SU-DHL-6 (cell line): ENCODE results near the gene SYK.
"Not testable (repeated sequence)": the region's sequence is repeated elsewhere in the genome, so short reads cannot be mapped to it uniquely, and the experiment has no call there.

ENCODE experiments used
- H2AFZ ChIP-seq: fragments of 200-600 bp; sonication (generic); 2 replicates; pipeline ENCODE4 v1.6.1; 2014; ENCODE audit warnings: low read depth, mild to moderate bottlenecking, moderate library complexity, mixed read lengths, antibody characterized with exemption, low read length; ENCODE audit not compliant: severe bottlenecking
- H3F3A ChIP-seq: fragments of 200-600 bp; shearing (Covaris generic); 2 replicates; pipeline ENCODE4 v1.6.0; 2016; ENCODE audit warnings: antibody characterized with exemption, mild to moderate bottlenecking; ENCODE audit not compliant: insufficient read depth
- H3K27ac ChIP-seq: fragments of 200-600 bp; sonication (generic); 2 replicates; pipeline ENCODE4 v1.5.1; 2016; ENCODE audit warnings: low read depth, mild to moderate bottlenecking, low read length, moderate library complexity, mixed read lengths
- H3K27me3 ChIP-seq: fragments of 200-600 bp; sonication (generic), shearing (Covaris generic); 2 replicates; pipeline ENCODE4 v1.6.0; 2014; ENCODE audit warnings: mild to moderate bottlenecking, low read length
- H3K36me3 ChIP-seq: fragments of 200-600 bp; sonication (generic); 2 replicates; pipeline ENCODE4 v1.6.1; 2014; ENCODE audit warnings: mild to moderate bottlenecking, low read length, mixed read lengths
- H3K4me2 ChIP-seq: fragments of 300-600, 200-600 bp; shearing (Covaris generic), sonication (generic); 2 replicates; pipeline ENCODE4 v1.6.0; 2014; ENCODE audit warnings: low read length, low read depth, mild to moderate bottlenecking; ENCODE audit not compliant: poor library complexity, severe bottlenecking
- H3K4me3 ChIP-seq: fragments of 200-600 bp; sonication (generic); 2 replicates; pipeline ENCODE4 v1.5.1; 2014; ENCODE audit warnings: antibody characterized with exemption, low read length, mild to moderate bottlenecking, mixed read lengths; ENCODE audit not compliant: insufficient read depth, poor library complexity, severe bottlenecking
- H3K79me2 ChIP-seq: fragments of 200-600 bp; sonication (generic); 2 replicates; pipeline ENCODE4 v1.6.1; 2014; ENCODE audit warnings: mild to moderate bottlenecking, low read length, moderate library complexity; ENCODE audit not compliant: insufficient read depth
- H3K9ac ChIP-seq: fragments of 200-600 bp; sonication (generic); 2 replicates; pipeline ENCODE4 v1.7.0; 2014; ENCODE audit warnings: mild to moderate bottlenecking, low read length
- H3K9me2 ChIP-seq: fragments of 200-600 bp; sonication (generic); replicated peaks from 2 replicates; pipeline ENCODE4 v1.6.1; 2014; ENCODE audit warnings: low read length; ENCODE audit not compliant: insufficient read depth
- H3K9me3 ChIP-seq: fragments of 200-600 bp; sonication (generic); 2 replicates; pipeline ENCODE4 v1.6.1; 2014; ENCODE audit warnings: low read length, mixed read lengths; ENCODE audit not compliant: insufficient read depth
- H4K20me1 ChIP-seq: fragments of 200-600 bp; sonication (generic); 2 replicates; pipeline ENCODE4 v1.6.1; 2014; ENCODE audit warnings: low read depth, mild to moderate bottlenecking, antibody characterized with exemption, low read length, moderate library complexity, mixed read lengths
- EZH2phosphoT487 ChIP-seq: fragments of 200-600 bp; sonication (generic), shearing (Covaris generic); conservative IDR thresholded peaks from 2 replicates; pipeline ENCODE4 v1.6.1; 2018; ENCODE audit warnings: mild to moderate bottlenecking, antibody characterized with exemption, low read length, moderate library complexity, mixed read lengths
- TF ChIP-seq, protein P1 (sequence below): fragments of 200-600 bp; sonication (generic); IDR thresholded peaks from one replicate; pipeline ENCODE4 v1.5.1; 2017; ENCODE audit warnings: antibody characterized with exemption, mild to moderate bottlenecking, low read length, moderate library complexity; ENCODE audit not compliant: insufficient read depth, poor library complexity, severe bottlenecking

SYK gene

DNA sequence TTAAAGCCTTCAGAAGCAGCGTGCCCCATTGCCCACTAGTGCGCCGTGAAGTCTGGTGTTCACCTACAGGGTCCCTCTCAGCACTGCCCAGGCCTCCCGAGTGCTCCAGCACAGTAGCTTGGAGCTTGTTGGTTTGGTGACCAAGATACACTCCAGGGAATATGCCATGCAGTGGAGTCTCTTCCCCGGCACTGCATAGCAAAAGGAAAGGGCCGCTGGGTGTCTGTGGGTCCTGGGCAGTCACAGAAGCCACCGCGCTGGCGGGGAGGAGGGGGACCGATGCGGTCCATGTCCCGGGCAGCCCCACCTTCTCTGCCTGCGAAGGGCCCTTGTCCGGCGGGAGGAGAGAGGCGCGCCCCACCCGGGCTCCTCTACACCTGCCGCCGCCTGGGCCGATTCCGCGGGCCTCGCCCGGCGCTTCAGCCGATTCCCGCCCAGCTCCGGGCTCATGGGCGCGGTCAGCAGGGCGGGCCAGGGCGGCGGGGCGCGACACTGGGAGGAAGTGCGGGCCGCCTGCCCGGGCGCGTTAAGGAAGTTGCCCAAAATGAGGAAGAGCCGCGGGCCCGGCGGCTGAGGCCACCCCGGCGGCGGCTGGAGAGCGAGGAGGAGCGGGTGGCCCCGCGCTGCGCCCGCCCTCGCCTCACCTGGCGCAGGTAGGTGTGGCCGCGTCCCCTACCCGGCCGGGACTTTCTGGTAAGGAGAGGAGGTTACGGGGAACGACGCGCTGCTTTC is at the start of gene SYK:
TSS of gene SYK (plus strand) at position 579 of the 732 bp plus-strand sequence. CDS start 42,080 bp downstream, outside the sequence.
- Histone ChIP-seq H2AFZ (peak within 1 kb of the TSS; percentile 75), H3K9ac (peak within 1 kb of the TSS; percentile 90), H3F3A (peaks cover 41% of the 10 kb centered on the region), H3K9me2 (no peaks in the 10 kb centered on the region), H3K79me2 (peaks cover 38% of the 10 kb centered on the region), H3K27me3 (no peaks in the 10 kb centered on the region), H3K36me3 (no peaks in the 10 kb centered on the region), H3K4me2 (peak within 1 kb of the TSS; percentile 77), H3K27ac (peak within 1 kb of the TSS; percentile 91), H3K4me3 (peak within 1 kb of the TSS; percentile 90), H3K9me3 (no peaks in the 10 kb centered on the region), H4K20me1 (no peaks in the 10 kb centered on the region)
- TF ChIP-seq EZH2phosphoT487 = no peak
- TF ChIP-seq, protein P1, sequence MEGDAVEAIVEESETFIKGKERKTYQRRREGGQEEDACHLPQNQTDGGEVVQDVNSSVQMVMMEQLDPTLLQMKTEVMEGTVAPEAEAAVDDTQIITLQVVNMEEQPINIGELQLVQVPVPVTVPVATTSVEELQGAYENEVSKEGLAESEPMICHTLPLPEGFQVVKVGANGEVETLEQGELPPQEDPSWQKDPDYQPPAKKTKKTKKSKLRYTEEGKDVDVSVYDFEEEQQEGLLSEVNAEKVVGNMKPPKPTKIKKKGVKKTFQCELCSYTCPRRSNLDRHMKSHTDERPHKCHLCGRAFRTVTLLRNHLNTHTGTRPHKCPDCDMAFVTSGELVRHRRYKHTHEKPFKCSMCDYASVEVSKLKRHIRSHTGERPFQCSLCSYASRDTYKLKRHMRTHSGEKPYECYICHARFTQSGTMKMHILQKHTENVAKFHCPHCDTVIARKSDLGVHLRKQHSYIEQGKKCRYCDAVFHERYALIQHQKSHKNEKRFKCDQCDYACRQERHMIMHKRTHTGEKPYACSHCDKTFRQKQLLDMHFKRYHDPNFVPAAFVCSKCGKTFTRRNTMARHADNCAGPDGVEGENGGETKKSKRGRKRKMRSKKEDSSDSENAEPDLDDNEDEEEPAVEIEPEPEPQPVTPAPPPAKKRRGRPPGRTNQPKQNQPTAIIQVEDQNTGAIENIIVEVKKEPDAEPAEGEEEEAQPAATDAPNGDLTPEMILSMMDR = no peak

DNA sequence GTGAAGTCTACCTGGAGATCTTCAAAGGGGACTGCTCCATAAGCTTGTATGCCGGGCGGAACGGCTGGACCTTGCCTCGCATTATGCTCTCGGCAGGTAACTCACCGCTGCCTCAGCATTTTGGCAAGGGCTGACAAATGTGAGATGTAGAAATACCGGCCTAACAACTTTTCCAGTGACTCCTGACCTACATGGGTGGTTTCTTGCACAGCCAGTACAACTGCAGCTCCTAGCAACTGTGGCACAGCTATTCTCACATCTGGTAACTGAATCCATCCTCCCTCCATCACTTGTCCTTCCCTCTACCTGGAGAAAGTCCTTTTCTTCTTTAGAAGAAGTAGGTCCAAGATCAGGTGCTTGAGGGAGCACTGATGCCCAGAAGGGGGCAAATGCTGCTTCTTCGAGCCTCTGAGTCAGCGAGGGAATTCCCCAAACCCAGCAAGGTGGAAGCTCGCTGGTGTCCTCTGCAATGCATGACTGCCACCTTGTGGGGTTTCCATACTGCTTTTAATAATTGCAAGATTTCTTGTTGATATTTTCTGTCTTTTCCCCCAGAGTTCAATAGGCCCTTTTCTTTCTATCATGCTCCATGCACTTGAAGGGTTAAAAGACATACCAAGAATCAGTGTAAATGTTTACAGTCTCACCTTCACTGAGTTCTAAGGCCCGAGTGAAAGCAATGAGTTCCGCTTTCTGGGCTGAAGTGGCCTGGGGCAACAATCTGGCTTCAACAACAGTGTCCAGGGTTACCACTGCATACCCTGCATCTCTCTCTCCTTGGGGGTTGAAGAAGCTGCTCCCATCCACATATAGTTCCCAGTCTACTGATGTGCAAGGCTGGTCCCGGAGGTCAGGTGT is 45.9 kb upstream of the SYK start:
- H2AFZ ChIP-seq = not testable (repeated sequence)

DNA sequence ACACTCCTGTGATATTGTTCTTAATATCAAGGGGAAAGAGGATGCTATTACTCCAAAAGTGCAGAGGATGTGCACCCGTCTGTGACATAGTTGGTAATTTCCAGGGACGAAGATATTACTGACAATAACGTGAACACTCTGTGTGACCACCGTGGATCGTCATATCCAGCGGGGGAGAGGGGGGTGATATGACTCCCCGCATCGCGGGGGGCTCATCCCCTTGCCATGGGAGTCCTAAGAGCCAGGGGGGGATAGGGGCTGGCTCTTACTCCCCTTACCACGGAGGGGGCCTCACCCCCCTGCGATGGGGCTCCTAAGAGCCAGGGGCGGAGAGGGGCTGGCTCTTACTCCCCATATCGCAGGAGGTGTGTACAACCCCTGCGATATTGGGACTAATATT is 41.0 kb upstream of the SYK start:
- not testable (repeated sequence) for H3K9me2 ChIP-seq, H4K20me1 ChIP-seq, H3K9me3 ChIP-seq, H3K36me3 ChIP-seq, H3K4me3 ChIP-seq, H3K4me2 ChIP-seq, H3K27me3 ChIP-seq, H2AFZ ChIP-seq, H3F3A ChIP-seq, H3K9ac ChIP-seq, H3K27ac ChIP-seq, H3K79me2 ChIP-seq

More for the DNA sequence above, 45.9 kb upstream of the SYK start:
- H4K20me1 ChIP-seq, H3K9me3 ChIP-seq, H3K9me2 ChIP-seq, H3K9ac ChIP-seq, H3K4me2 ChIP-seq, H3K27me3 ChIP-seq, H3K4me3 ChIP-seq, H3K36me3 ChIP-seq, H3K27ac ChIP-seq, H3F3A ChIP-seq, H3K79me2 ChIP-seq: not testable (repeated sequence)
- TF ChIP-seq, protein P1 = peak; percentile 37

DNA sequence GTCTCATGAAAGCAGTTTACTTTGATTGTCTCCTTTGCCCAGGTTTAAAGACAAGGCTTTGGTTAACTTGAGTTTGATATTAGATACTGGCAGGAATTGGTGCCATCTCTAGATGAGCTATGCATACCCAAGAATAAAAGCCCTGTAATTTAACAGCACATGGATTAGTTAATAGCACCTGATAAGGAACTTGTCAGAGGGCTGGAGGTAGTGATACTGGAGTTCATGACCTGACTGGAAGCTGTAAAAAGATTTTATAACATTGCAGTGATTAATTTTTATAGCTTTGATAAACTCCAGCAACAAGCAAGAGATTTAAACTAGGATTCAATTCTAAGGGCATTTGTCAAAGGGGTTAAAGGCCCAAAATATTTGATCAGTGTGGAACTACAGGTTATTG is 34.9 kb upstream of the SYK start:
- Histone ChIP-seq H2AFZ (no peak overlapping the region), H3K79me2 (no peaks in the 10 kb centered on the region), H3K9me3 (peaks cover 35% of the 10 kb centered on the region), H3K4me2 (no peak overlapping the region), H3F3A (no peaks in the 10 kb centered on the region), H4K20me1 (no peaks in the 10 kb centered on the region), H3K27ac (no peak overlapping the region), H3K27me3 (no peaks in the 10 kb centered on the region), H3K36me3 (peaks cover 7% of the 10 kb centered on the region; the same call in 1 of the 2 replicates), H3K9me2 (no peaks in the 10 kb centered on the region), H3K9ac (no peak overlapping the region), H3K4me3 (no peak overlapping the region)
- TF ChIP-seq, protein P1 = no peak
- no peak for TF ChIP-seq EZH2phosphoT487
